ENCODE results near the gene ADAT1.

ADAT1 gene

GRCh38 chr16:75572864-75573542 lies 50.1 kb downstream of the ADAT1 start:
- DNase-seq, result no peak

GRCh38 chr16:75570396-75571065 lies 52.5 kb downstream of the ADAT1 start:
- DNase-seq, result no peak

- DNase-seq, result no peak
These were observed 55.2 kb downstream of the ADAT1 start for GRCh38 chr16:75567911-75568310.

- DNase-seq, result no peak
These were observed 56.3 kb downstream of the ADAT1 start for GRCh38 chr16:75566758-75567255.

GRCh38 chr16:75566040-75566757 lies 56.9 kb downstream of the ADAT1 start, which contains the start of gene GABARAPL2:
Gene GABARAPL2, plus strand, starts transcription at chr16:75566379. Its CDS starts 108 bp downstream, at chr16:75566487.
- DNase-seq, result peak; percentile 86

- no peak for DNase-seq
These were observed 57.4 kb downstream of the ADAT1 start for GRCh38 chr16:75565640-75566039.

- DNase-seq, result no peak
These were observed 63.3 kb downstream of the ADAT1 start for GRCh38 chr16:75559564-75560372.

- no peak for DNase-seq
These were observed 64.2 kb downstream of the ADAT1 start for GRCh38 chr16:75558846-75559401.

- DNase-seq, result no peak
These were observed 66.6 kb downstream of the ADAT1 start for GRCh38 chr16:75556431-75556950.

- DNase-seq, result peak; percentile 94
These were observed 67.2 kb downstream of the ADAT1 start, which contains the start of gene TMEM231 for GRCh38 chr16:75555707-75556430. Gene TMEM231, minus strand, starts transcription at chr16:75556252. Its CDS starts 43 bp downstream, at chr16:75556209.

GRCh38 chr16:75555213-75555706 lies 67.8 kb downstream of the ADAT1 start:
- DNase-seq, result no peak

GRCh38 chr16:75552951-75553350 lies 70.1 kb downstream of the ADAT1 start:
- no peak for DNase-seq

GRCh38 chr16:75550211-75550662 lies 72.8 kb downstream of the ADAT1 start:
- no peak for DNase-seq
